Activated T-helper 1 cell treated with anti-CD3 and anti-CD28 coated beads, Interleukin-12 subunit alpha, Interleukin-12 subunit beta, Interleukin-2, Interleukin-4 antibody, amounts not matched to agents 30 ng/mL and 10 ng/mL and 1 ng/mL, durations not matched to agents 14 hours and 24 hours and 36 hours (primary cell): ENCODE data around the gene ACOX3. TPM values are rescaled to one million over a fixed set of nuclear protein-coding genes. Genes with fewer than 3 reads are reported as not detected.

Source experiments
- DNase-seq: peaks from one replicate; pipeline ENCODE4 v3.0.0; 2021; ENCODE audit warnings: low spot score
- H3K27ac Mint-ChIP-seq: one replicate; pipeline ENCODE4 v1.8.0; 2021; ENCODE audit warnings: mild to moderate bottlenecking, mixed read lengths
- H3K27me3 Mint-ChIP-seq: one replicate; pipeline ENCODE4 v1.8.0; 2022; ENCODE audit warnings: mild to moderate bottlenecking, moderate library complexity, mixed read lengths; ENCODE audit not compliant: insufficient read depth
- H3K36me3 Mint-ChIP-seq: one replicate; pipeline ENCODE4 v1.8.0; 2021; ENCODE audit warnings: low read depth, mixed read lengths
- H3K4me1 Mint-ChIP-seq: one replicate; pipeline ENCODE4 v1.8.0; 2021; ENCODE audit warnings: low read depth, mixed read lengths
- H3K4me3 Mint-ChIP-seq: one replicate; pipeline ENCODE4 v1.8.0; 2021; ENCODE audit warnings: mild to moderate bottlenecking, moderate library complexity, mixed read lengths
- H3K9me3 Mint-ChIP-seq: one replicate; pipeline ENCODE4 v1.8.0; 2021; ENCODE audit warnings: mixed read lengths
- intact Hi-C: fragments of 100-400 bp; cut with micrococcal nuclease; formaldehyde crosslinking; loops from one replicate; pipeline ENCODE4 v1.15.1; 2024
- total RNA-seq: library from RNA; stranded (reverse); gene quantifications from 2 replicates; pipeline ENCODE4 v1.2.3, GENCODE V29; 2022

Gene ACOX3
- total RNA-seq, 1 donor from 2014 or later = 20.7 TPM

DNA sequence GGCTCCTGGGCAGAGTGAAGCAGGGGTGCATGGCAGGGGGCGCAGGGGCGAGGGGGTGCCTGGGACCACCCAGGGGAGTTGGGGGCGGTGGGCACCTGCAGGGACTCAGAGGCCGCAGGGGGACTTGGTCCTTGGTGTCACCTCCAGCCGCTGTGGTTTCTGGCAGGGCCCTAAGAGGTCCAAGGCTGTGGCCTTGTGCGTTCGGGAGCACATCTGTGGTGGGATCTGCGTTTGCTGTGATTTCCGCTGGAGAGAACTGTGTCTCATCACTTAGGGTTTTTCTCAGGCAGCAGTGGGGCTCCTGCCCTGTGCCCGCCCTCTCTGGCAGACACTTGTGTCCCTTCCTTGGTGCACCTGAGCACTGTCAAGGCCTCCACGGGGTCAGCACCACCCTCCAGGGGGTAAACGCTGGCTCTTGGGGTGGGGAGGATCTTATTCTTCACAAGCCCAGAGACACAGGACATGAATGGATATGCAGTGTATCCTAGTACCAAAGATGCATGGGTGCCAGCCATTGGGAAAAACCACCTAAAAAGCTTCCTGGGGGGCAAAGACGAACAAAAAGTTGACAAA, 66.5 kb downstream of the ACOX3 start:
- Mint-ChIP-seq H3K27me3 (no peaks in the 10 kb centered on the region), H3K4me3 (no peak overlapping the region), H3K4me1 (no peaks in the 10 kb centered on the region), H3K27ac (no peak overlapping the region), H3K9me3 (no peaks in the 10 kb centered on the region), H3K36me3 (no peaks in the 10 kb centered on the region)
- intact Hi-C loops = no loop called here
- DNase-seq = no peak

DNA sequence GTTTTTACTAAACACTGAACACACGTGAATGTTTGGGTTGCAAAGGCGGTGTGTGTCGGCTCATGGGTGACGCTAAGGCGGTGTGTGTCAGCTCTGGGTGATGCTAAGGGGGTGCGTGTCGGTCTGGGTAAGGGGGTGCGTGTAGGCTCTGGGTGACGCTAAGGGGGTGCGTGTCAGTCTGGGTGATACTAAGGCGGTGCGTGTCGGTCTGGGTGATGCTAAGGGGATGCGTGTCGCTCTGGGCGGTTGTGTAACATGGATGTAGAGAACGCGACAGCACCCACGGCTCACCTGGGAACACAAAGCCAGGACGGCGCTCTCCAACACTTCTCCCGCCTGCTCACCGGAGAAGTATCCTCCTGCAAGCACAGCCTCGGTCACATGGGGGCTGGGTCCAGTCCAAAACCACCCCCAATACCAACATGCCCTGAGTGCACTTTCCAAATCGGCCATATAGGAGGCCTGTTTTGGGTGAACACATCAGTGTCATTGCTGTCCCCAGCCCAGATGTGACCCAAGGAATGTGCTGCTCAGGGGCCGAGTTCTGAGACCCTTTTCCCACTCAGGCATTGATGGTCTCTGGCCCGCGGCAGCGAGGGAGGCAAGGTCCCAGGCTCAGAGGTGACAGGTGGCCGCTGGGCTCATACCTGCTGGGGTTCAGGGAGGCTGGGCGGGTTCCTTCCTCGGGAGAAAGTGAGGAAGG, 67.1 kb downstream of the ACOX3 start:
- Mint-ChIP-seq H3K4me3 (no peak overlapping the region), H3K4me1 (no peaks in the 10 kb centered on the region), H3K9me3 (no peaks in the 10 kb centered on the region), H3K27me3 (no peaks in the 10 kb centered on the region), H3K36me3 (no peaks in the 10 kb centered on the region), H3K27ac (no peak overlapping the region)
- no peak for DNase-seq
- intact Hi-C loops = no loop called here

DNA sequence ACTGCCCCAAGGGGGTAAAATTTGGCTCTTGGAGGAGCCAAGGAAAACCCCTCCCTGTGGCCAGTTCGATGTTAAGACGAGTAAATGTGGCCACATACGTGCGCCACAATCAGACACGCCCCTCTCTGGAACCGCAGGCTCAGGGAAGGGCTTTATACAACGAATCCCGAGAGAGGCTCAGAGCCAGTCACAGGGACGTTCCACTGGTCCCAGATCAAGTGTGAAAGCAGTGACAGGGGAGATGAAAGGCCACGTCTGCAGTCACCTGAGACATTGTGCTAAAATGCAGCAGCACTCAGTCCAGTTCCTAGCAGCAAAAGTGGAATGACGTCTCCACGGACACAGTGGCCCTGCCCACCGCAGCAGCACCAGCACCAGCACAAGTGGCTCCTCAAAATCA, 68.0 kb downstream of the ACOX3 start:
- no peaks in the 10 kb centered on the region for H3K27me3 Mint-ChIP-seq
- no peaks in the 10 kb centered on the region for H3K9me3 Mint-ChIP-seq
- H3K4me1 Mint-ChIP-seq = no peaks in the 10 kb centered on the region
- no peak overlapping the region for H3K4me3 Mint-ChIP-seq
- no peaks in the 10 kb centered on the region for H3K36me3 Mint-ChIP-seq
- no peak overlapping the region for H3K27ac Mint-ChIP-seq
- no peak for DNase-seq
- intact Hi-C loops = no loop called here

DNA sequence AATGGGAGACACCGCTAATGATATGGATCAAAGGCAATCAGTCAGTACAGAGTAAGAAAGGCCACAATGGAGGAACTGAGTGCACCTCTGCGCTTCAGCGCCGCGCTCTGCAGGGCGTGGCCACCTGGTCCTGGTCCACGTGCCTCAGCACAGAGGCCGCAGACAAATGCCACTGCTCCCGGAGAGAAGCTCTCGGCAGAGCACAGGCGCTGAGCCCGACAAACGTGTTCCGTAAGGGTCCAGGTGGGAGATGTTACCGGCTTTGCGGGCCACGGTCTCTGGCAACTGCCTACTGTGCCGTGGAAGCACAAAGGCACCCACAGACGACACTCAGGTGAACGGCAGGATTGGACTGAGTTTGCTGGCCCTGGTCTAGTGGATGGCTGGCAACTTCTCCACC, 68.9 kb downstream of the ACOX3 start:
- no peaks in the 10 kb centered on the region for H3K36me3 Mint-ChIP-seq
- H3K9me3 Mint-ChIP-seq = no peaks in the 10 kb centered on the region
- H3K27me3 Mint-ChIP-seq = no peaks in the 10 kb centered on the region
- intact Hi-C loops = no loop called here
- no peak overlapping the region for H3K4me3 Mint-ChIP-seq
- no peak for DNase-seq
- H3K4me1 Mint-ChIP-seq = no peaks in the 10 kb centered on the region
- H3K27ac Mint-ChIP-seq = no peak overlapping the region

DNA sequence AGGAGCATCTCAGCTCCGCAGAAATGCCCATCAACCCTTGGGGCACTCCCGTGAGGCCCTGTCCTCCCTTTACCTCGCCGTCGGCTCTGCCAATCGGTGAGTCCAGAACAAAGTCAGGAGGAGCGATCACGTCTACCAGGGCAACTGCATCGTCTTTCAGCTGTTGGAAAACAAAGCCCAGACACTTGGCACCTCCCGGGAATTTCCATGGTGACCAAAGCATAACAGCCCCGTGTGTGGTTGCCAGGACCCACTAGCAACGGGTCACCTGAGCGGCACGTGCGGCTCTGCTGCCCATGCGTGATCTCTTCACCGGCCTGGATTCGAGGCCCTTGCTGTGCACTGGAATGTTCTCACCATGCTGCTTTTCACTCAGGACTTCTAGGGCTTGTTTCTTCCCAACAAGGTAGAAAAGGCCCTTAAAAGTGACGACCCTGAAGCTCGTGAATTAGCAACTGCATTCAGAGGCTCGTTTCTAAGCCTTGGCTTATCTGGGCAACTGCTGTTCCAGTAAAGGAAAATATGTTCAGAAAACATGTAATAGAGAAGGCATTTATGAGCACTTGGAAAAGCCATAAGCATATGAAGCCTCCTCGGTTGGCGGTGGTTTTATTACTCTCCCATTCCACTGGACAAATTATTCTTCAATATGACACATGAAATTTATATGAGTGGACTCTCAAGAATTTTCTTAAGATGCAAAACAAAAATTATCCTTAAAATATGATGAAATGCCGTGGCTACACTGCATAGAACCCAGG, 69.5 kb downstream of the ACOX3 start:
- no peaks in the 10 kb centered on the region for H3K4me1 Mint-ChIP-seq
- H3K36me3 Mint-ChIP-seq = no peaks in the 10 kb centered on the region
- no peak overlapping the region for H3K4me3 Mint-ChIP-seq
- no peaks in the 10 kb centered on the region for H3K27me3 Mint-ChIP-seq
- intact Hi-C loops = no loop called here
- no peak for DNase-seq
- H3K27ac Mint-ChIP-seq = no peak overlapping the region
- no peaks in the 10 kb centered on the region for H3K9me3 Mint-ChIP-seq

DNA sequence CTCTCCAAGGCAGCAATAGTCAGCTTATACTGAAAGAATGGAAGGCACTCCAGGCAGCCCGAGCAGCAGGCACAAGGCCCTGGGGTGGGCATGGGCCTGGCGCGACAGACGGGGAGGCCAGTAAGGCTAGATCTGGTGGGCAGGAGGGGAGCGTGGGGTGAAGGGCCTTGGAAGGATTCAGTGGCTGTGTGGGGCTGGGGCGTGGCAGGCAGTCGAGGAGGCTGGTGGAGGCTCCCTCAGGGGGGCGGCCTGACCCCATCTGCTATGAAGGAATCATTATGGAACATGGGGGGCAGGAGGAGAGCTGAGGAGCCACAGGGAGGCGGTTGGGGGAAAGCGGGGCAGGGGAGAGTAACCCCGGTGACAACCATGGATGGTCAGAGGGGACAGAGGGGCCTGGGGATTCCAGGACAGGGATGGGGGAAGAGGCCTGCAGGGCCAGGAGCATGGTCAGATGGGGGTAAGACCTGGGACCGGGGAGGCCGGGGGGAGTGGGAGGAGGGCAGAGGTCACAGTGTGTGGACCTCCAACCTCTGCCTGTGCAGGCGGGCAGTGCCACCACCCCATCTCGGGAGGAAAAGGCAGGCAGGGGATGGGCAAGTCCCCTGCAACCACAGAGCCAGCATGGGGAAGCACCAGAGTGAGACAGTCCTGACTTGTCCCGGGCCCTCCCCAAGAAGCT, 70.3 kb downstream of the ACOX3 start:
- H3K36me3 Mint-ChIP-seq = no peaks in the 10 kb centered on the region
- no peak overlapping the region for H3K27ac Mint-ChIP-seq
- no peak overlapping the region for H3K4me3 Mint-ChIP-seq
- no peak for DNase-seq
- H3K9me3 Mint-ChIP-seq = no peaks in the 10 kb centered on the region
- no peaks in the 10 kb centered on the region for H3K4me1 Mint-ChIP-seq
- no peaks in the 10 kb centered on the region for H3K27me3 Mint-ChIP-seq
- intact Hi-C loops = no loop called here

DNA sequence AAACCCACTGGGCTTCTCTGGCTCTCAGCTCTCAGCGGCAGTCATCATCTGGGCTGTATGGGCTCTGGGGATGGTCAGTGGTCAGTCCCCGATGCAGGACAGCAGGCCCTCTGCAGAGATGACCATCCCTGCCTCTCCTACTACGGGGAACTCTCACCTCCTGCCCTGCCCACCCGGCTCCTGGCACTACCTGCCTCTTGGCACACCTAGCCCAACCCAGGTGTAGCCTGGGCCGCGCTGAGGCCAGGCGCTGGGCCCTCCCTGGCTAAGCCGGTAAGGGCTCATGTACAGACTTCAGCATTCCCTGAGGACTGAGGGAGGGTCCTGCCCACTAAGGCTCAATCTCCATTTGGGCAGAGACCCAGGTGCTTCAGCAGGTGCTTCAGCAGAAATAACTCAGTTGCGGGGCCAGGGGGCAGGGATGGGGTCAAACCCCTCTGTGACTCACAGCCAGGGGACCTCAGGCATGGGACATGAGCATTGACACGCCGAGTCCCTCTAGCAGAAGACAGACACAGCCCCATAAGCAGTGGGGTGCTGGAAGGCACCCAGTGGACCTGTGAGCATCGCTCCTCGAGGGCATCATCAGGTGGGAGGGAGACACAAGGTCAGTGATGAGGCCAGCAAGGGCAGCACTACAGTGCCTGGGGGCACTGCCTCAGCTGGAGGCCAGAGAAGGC, 71.0 kb downstream of the ACOX3 start:
- no peaks in the 10 kb centered on the region for H3K36me3 Mint-ChIP-seq
- no peak overlapping the region for H3K27ac Mint-ChIP-seq
- DNase-seq = no peak
- no peaks in the 10 kb centered on the region for H3K9me3 Mint-ChIP-seq
- intact Hi-C loops = no loop called here
- H3K4me1 Mint-ChIP-seq = no peaks in the 10 kb centered on the region
- H3K27me3 Mint-ChIP-seq = no peaks in the 10 kb centered on the region
- no peak overlapping the region for H3K4me3 Mint-ChIP-seq

DNA sequence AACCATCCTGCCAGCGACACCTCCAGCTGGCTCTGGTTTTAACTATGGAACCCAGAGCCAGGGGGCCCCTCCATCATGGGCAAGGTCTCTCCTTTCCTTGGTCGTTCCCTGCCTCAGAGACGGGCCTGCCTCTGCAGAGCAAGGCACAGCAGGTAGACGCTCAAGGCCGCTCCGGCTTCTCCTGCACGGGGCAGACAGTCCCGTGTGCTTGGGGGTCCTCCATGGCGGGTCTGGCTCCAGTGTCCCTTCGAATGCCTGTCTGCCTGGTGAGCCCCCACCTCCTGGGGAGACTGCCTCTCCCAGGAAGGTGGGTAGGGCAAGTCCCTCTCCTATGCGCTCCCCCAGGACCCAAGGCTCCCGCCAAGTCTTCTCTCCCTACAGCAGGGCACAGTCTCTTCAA, 71.5 kb downstream of the ACOX3 start:
- no peak overlapping the region for H3K27ac Mint-ChIP-seq
- DNase-seq = no peak
- H3K9me3 Mint-ChIP-seq = no peaks in the 10 kb centered on the region
- H3K27me3 Mint-ChIP-seq = no peaks in the 10 kb centered on the region
- intact Hi-C loops = no loop called here
- no peaks in the 10 kb centered on the region for H3K4me1 Mint-ChIP-seq
- H3K4me3 Mint-ChIP-seq = no peak overlapping the region
- H3K36me3 Mint-ChIP-seq = no peaks in the 10 kb centered on the region

DNA sequence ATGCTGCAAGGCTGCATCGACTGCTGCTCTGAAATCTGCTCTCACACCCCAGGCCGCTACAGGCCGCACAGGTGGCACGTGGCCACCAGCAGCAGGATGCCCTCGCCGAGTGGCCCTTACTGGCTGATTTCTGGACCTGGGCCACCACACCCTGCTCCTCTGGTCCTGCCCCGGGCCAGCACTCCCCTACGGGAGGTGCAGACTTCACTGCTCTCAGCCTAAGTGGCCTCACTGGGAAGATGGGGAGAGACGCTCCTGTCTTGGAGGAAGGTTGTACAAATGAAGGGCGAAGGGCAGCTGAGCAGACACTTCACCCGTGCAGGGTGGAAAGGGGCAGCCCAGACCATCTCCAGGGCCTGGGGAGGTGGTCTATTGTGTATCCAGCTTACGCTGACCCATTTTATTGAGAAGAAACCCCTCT, 72.5 kb downstream of the ACOX3 start:
- H3K27me3 Mint-ChIP-seq = no peaks in the 10 kb centered on the region
- DNase-seq = no peak
- no peaks in the 10 kb centered on the region for H3K36me3 Mint-ChIP-seq
- no peak overlapping the region for H3K27ac Mint-ChIP-seq
- no peaks in the 10 kb centered on the region for H3K4me1 Mint-ChIP-seq
- no peaks in the 10 kb centered on the region for H3K9me3 Mint-ChIP-seq
- intact Hi-C loops = no loop called here
- H3K4me3 Mint-ChIP-seq = no peak overlapping the region

DNA sequence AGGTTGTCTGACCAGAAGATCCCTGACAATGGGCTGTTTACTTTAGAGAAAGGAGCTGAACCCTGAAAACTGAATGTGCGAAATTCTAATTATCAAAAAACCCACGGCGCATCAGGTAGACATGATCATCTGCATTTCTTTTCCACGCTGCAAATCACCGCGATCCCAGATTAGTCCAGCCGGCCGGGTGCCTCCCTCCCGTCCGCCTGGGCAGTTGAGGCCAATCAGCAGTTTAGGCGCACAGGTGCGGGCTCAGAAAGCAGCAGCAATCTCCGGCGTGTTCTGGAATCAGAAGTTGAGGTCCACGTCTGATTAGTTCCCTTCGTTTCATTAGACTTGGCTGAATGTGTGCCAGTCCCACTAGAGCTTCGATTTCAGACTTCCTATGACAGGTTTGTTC, 73.9 kb downstream of the ACOX3 start:
- no peaks in the 10 kb centered on the region for H3K27me3 Mint-ChIP-seq
- intact Hi-C loops = no loop called here
- H3K4me3 Mint-ChIP-seq = no peak overlapping the region
- H3K9me3 Mint-ChIP-seq = no peaks in the 10 kb centered on the region
- H3K4me1 Mint-ChIP-seq = no peaks in the 10 kb centered on the region
- H3K36me3 Mint-ChIP-seq = no peaks in the 10 kb centered on the region
- no peak for DNase-seq
- H3K27ac Mint-ChIP-seq = no peak overlapping the region

DNA sequence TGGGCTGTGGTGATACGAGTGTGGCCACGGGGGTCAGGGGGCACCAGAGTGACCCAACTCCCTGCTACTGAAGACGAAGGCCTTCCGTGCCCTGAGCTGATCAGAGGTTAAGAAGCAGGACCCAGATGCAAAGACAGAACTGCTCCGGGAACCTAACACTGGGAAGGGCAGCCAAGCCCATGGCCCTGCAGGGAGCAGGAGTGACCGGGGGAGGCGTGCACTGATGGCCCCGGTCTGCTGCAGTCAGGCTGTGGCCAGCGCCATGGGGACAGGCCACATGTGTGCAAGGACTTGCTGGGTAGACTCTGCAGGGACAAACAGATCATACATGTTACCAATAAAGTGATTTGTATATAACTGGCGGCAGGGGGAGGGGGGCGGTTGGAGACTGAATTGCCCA, 74.6 kb downstream of the ACOX3 start:
- H3K27ac Mint-ChIP-seq = no peak overlapping the region
- DNase-seq = no peak
- no peaks in the 10 kb centered on the region for H3K9me3 Mint-ChIP-seq
- H3K4me3 Mint-ChIP-seq = no peak overlapping the region
- no peaks in the 10 kb centered on the region for H3K36me3 Mint-ChIP-seq
- intact Hi-C loops = no loop called here
- H3K4me1 Mint-ChIP-seq = no peaks in the 10 kb centered on the region
- no peaks in the 10 kb centered on the region for H3K27me3 Mint-ChIP-seq

DNA sequence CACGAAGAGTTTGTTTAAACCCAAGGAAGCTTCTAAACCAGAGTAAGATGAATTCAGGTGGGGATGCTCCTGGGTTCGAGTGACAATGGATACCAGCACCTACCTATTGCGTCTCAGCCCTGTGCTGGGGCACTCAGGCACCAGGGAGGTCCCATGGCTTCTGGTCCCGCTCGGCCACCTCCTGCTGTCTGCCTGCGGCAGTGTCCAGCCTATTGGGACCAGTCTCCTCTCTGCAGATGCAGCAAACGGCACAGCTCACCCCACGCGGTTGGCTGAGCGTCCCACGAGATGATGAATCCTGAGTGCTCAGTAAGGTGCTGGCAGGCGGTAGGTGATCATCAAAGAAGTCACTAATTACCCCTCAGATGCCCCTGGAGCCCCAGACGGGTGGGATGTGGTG, 75.2 kb downstream of the ACOX3 start:
- Mint-ChIP-seq H3K4me3 (no peak overlapping the region), H3K36me3 (no peaks in the 10 kb centered on the region), H3K4me1 (no peaks in the 10 kb centered on the region), H3K9me3 (no peaks in the 10 kb centered on the region), H3K27me3 (no peaks in the 10 kb centered on the region), H3K27ac (no peak overlapping the region)
- intact Hi-C loops = no loop called here
- no peak for DNase-seq
